Fibroblast of skin of back (primary cell): ENCODE data around the gene SYCE3.
"Not testable (repeated sequence)": the region's sequence is repeated elsewhere in the genome, so short reads cannot be mapped to it uniquely, and the experiment has no call there.

Experiments used
- DNase-seq: peaks from one replicate; pipeline ENCODE4 v3.0.0-alpha.2; 2013

Gene SYCE3

GRCh38 chr22:50530580-50530876 lies 32.2 kb downstream of the SYCE3 start:
- DNase-seq: no peak

GRCh38 chr22:50529897-50530579 lies 32.7 kb downstream of the SYCE3 start, which contains the start of gene TYMP:
Gene TYMP, minus strand, starts transcription at chr22:50530012. Its CDS starts 303 bp downstream, at chr22:50529709.
- DNase-seq: peak; percentile 52

- DNase-seq: no peak
These were observed 33.3 kb downstream of the SYCE3 start for GRCh38 chr22:50529416-50529896.

- DNase-seq: no peak
These were observed 33.9 kb downstream of the SYCE3 start for GRCh38 chr22:50528682-50529415.

- DNase-seq: no peak
These were observed 34.6 kb downstream of the SYCE3 start for GRCh38 chr22:50527921-50528681.

GRCh38 chr22:50526834-50527801 lies 35.6 kb downstream of the SYCE3 start:
- no peak for DNase-seq

- peak; percentile 74 for DNase-seq
These were observed 36.4 kb downstream of the SYCE3 start for GRCh38 chr22:50526108-50526833.

GRCh38 chr22:50525858-50526107 lies 36.9 kb downstream of the SYCE3 start:
- no peak for DNase-seq

- DNase-seq: peak; percentile 96
These were observed 37.4 kb downstream of the SYCE3 start, which contains the start of gene SCO2 for GRCh38 chr22:50525104-50525857. Gene SCO2, minus strand, starts transcription at chr22:50525598. Its CDS starts 1,187 bp downstream, at chr22:50524411.

GRCh38 chr22:50524676-50525103 lies 38.0 kb downstream of the SYCE3 start:
- DNase-seq: no peak

- no peak for DNase-seq
These were observed 38.7 kb downstream of the SYCE3 start for GRCh38 chr22:50523806-50524675.

- DNase-seq: no peak
These were observed 39.3 kb downstream of the SYCE3 start for GRCh38 chr22:50523458-50523805.

GRCh38 chr22:50522806-50523438 lies 39.8 kb downstream of the SYCE3 start:
- DNase-seq: no peak

- no peak for DNase-seq
These were observed 40.4 kb downstream of the SYCE3 start for GRCh38 chr22:50522208-50522805.

- DNase-seq: no peak
These were observed 41.0 kb downstream of the SYCE3 start for GRCh38 chr22:50521710-50522109.

- no peak for DNase-seq
These were observed 41.8 kb downstream of the SYCE3 start for GRCh38 chr22:50520826-50521453.

- DNase-seq: not testable (repeated sequence)
These were observed 42.5 kb downstream of the SYCE3 start for GRCh38 chr22:50520184-50520583.

GRCh38 chr22:50519151-50519550 lies 43.6 kb downstream of the SYCE3 start:
- no peak for DNase-seq
